ENCODE results near the gene CLIC4. TPM values are rescaled to one million over a fixed set of nuclear protein-coding genes. Genes with fewer than 3 reads are reported as not detected.
"Not testable (repeated sequence)": the region's sequence is repeated elsewhere in the genome, so short reads cannot be mapped to it uniquely, and the experiment has no call there.

CLIC4 gene
- total and polyA plus RNA-seq, 10 donors, result 17.0 to 99.6 (median 71.2) TPM

GRCh38 chr1:24822887-24823286 lies 77.6 kb downstream of the CLIC4 start:
- no peaks in the 10 kb centered on the region for H3K27me3 ChIP-seq (replicated peaks in 1 of 7)
- peaks cover 0 to 64% (median 11%) of the 10 kb centered on the region in 6 donors for H3K4me1 ChIP-seq
- H3K4me3 ChIP-seq, result no peak overlapping the region
- H3K27ac ChIP-seq, result peak overlapping the region in 2 of 8 donors; percentile 9 to 18
- no peak for TF ChIP-seq CTCF (IDR thresholded peaks at IDR 0.05 in 8 of 11, conservative IDR thresholded peaks at IDR 0.05 in 3 of 11)
- TF ChIP-seq POLR2A (IDR thresholded peaks at IDR 0.05), result no peak
- no peak for TF ChIP-seq POLR2AphosphoS5 (IDR thresholded peaks at IDR 0.05)
- intact Hi-C loops (cut with DNase I; ENCODE audit: low total_unique reads), result no loop called here
- H3K36me3 ChIP-seq, result peaks cover 0 to 6% (median 0%) of the 10 kb centered on the region in 6 donors
- H3K9me3 ChIP-seq, result no peaks in the 10 kb centered on the region
- no peak for DNase-seq

GRCh38 chr1:24823486-24823885 lies 78.2 kb downstream of the CLIC4 start:
- Histone ChIP-seq H3K4me1 (peaks cover 0 to 70% (median 16%) of the 10 kb centered on the region in 6 donors), H3K27ac (peak overlapping the region in 2 of 8 donors; percentile 9 to 18)
- H3K36me3 ChIP-seq; DNase-seq; H3K27me3 ChIP-seq (replicated peaks in 1 of 7); H3K9me3 ChIP-seq; H3K4me3 ChIP-seq; intact Hi-C loops (cut with DNase I; ENCODE audit: low total_unique reads): not testable (repeated sequence)
- 84 to 95% (median 87%) methylated on average over 12 of the region's 12 CpGs for WGBS, 5 donors

- Histone ChIP-seq H3K9me3 (no peaks in the 10 kb centered on the region), H3K4me1 (peaks cover 0 to 77% (median 18%) of the 10 kb centered on the region in 6 donors), H3K4me3 (no peak overlapping the region), H3K27ac (no peak overlapping the region), H3K27me3 (replicated peaks in 1 of 7) (no peaks in the 10 kb centered on the region), H3K36me3 (peaks cover 0 to 6% (median 0%) of the 10 kb centered on the region in 6 donors)
- no peak for TF ChIP-seq POLR2AphosphoS5 (IDR thresholded peaks at IDR 0.05)
- no peak for TF ChIP-seq CTCF (IDR thresholded peaks at IDR 0.05 in 8 of 11, conservative IDR thresholded peaks at IDR 0.05 in 3 of 11)
- no peak for TF ChIP-seq POLR2A (IDR thresholded peaks at IDR 0.05)
- no peak for DNase-seq
- 95 to 98% (median 96%) methylated on average over 3 of the region's 3 CpGs for WGBS, 5 donors
- intact Hi-C loops (cut with DNase I; ENCODE audit: low total_unique reads), result no loop called here
These were observed 79.9 kb downstream of the CLIC4 start for GRCh38 chr1:24825174-24825573.

GRCh38 chr1:24826510-24826909 lies 81.3 kb downstream of the CLIC4 start:
- no peak overlapping the region for H3K27ac ChIP-seq
- peaks cover 0 to 82% (median 26%) of the 10 kb centered on the region in 6 donors for H3K4me1 ChIP-seq
- intact Hi-C loops (cut with DNase I; ENCODE audit: low total_unique reads), result no loop called here
- H3K4me3 ChIP-seq, result no peak overlapping the region
- no peaks in the 10 kb centered on the region for H3K27me3 ChIP-seq (replicated peaks in 1 of 7)
- DNase-seq, result no peak
- TF ChIP-seq POLR2A (IDR thresholded peaks at IDR 0.05) (no peak), POLR2AphosphoS5 (IDR thresholded peaks at IDR 0.05) (no peak), CTCF (IDR thresholded peaks at IDR 0.05 in 8 of 11, conservative IDR thresholded peaks at IDR 0.05 in 3 of 11) (no peak)
- no peaks in the 10 kb centered on the region for H3K9me3 ChIP-seq
- 80 to 92% (median 87%) methylated on average over 1 of the region's 1 CpG for WGBS, 5 donors
- H3K36me3 ChIP-seq, result peaks cover 0 to 6% (median 0%) of the 10 kb centered on the region in 6 donors

Data from spleen (tissue), 11 donors.